Activated CD4-positive, alpha-beta T cell treated with anti-CD3 and anti-CD28 coated beads, Interleukin-2, amount 10 ng/mL, durations not matched to agents 7 days and 5 days (primary cell): ENCODE data around the gene ACTL9. TPM values are rescaled to one million over a fixed set of nuclear protein-coding genes. Genes with fewer than 3 reads are reported as not detected.
A peak's percentile ranks its signal among the peaks of the same experiment; 100 is the strongest.
"Not testable (repeated sequence)": the region's sequence is repeated elsewhere in the genome, so short reads cannot be mapped to it uniquely, and the experiment has no call there.

Source experiments
- CTCF ChIA-PET: fragments of 350-600 bp; sonication (Branson Sonifier 250); formaldehyde crosslinking; loops from one replicate; lab custom pipeline; 2021; ENCODE audit warnings: antibody characterized with exemption; lab: Charles Lee
- POLR2A ChIA-PET: fragments of 350-600 bp; sonication (Branson Sonifier 250); formaldehyde crosslinking; loops from one replicate; lab custom pipeline; 2021; ENCODE audit warnings: antibody characterized with exemption; lab: Charles Lee
- DNase-seq: peaks from one replicate; pipeline ENCODE4 v3.0.0-alpha.2; 2020
- H3K27ac Mint-ChIP-seq: one replicate; pipeline ENCODE4 v1.8.0; 2021; ENCODE audit warnings: mild to moderate bottlenecking, moderate library complexity, mixed read lengths
- H3K27me3 Mint-ChIP-seq: one replicate; pipeline ENCODE4 v1.8.0; 2021; ENCODE audit warnings: mixed read lengths
- H3K36me3 Mint-ChIP-seq: one replicate; pipeline ENCODE4 v1.8.0; 2021; ENCODE audit warnings: low read depth, mixed read lengths
- H3K4me1 Mint-ChIP-seq: one replicate; pipeline ENCODE4 v1.8.0; 2021; ENCODE audit warnings: mixed read lengths
- H3K4me3 Mint-ChIP-seq: one replicate; pipeline ENCODE4 v1.8.0; 2021; ENCODE audit warnings: mild to moderate bottlenecking, moderate library complexity, mixed read lengths
- H3K9me3 Mint-ChIP-seq: one replicate; pipeline ENCODE4 v1.8.0; 2021; ENCODE audit warnings: mixed read lengths
- total RNA-seq, 2 experiments: library from RNA; stranded (reverse); gene quantifications; one replicate each; pipeline ENCODE4 v1.2.3, GENCODE V29; 2021

ACTL9 gene
- not detected for total RNA-seq

- H3K4me1 Mint-ChIP-seq = peaks cover 76% of the 10 kb centered on the region
- no peak within 1 kb of the TSS for H3K27ac Mint-ChIP-seq
- H3K9me3 Mint-ChIP-seq = no peaks in the 10 kb centered on the region
- CTCF ChIA-PET = interaction anchor here (1.4 kb wide), 1 partner anchor 45 kb away, joined by 4 read pairs; no protein-coding TSS in a partner anchor
- H3K36me3 Mint-ChIP-seq = peaks cover 5% of the 10 kb centered on the region
- H3K4me3 Mint-ChIP-seq = no peak within 1 kb of the TSS
- no peak for DNase-seq
- POLR2A ChIA-PET = no interaction called here
- peaks cover 11% of the 10 kb centered on the region for H3K27me3 Mint-ChIP-seq
Measured at GRCh38 chr19:8698433-8699063, at the start of gene ACTL9. Gene ACTL9 (minus strand): TSS chr19:8698795. CDS start chr19:8698701, 94 bp downstream.

- H3K27me3 Mint-ChIP-seq, H3K4me1 Mint-ChIP-seq, DNase-seq, CTCF ChIA-PET, H3K4me3 Mint-ChIP-seq, POLR2A ChIA-PET, H3K36me3 Mint-ChIP-seq, H3K9me3 Mint-ChIP-seq, H3K27ac Mint-ChIP-seq: not testable (repeated sequence)
Measured at GRCh38 chr19:8739291-8740065, 40.9 kb upstream of the ACTL9 start.

- H3K9me3 Mint-ChIP-seq = no peaks in the 10 kb centered on the region
- H3K4me1 Mint-ChIP-seq = no peaks in the 10 kb centered on the region
- ChIA-PET CTCF (no interaction called here), POLR2A (no interaction called here)
- no peaks in the 10 kb centered on the region for H3K36me3 Mint-ChIP-seq
- DNase-seq = no peak
- no peak overlapping the region for H3K27ac Mint-ChIP-seq
- no peak overlapping the region for H3K4me3 Mint-ChIP-seq
- peaks cover 2% of the 10 kb centered on the region for H3K27me3 Mint-ChIP-seq
Measured at GRCh38 chr19:8738377-8738776, 39.8 kb upstream of the ACTL9 start.

GRCh38 chr19:8731428-8732169 lies 33.0 kb upstream of the ACTL9 start:
- DNase-seq = peak; percentile 35
- Mint-ChIP-seq H3K27me3 (peaks cover 4% of the 10 kb centered on the region), H3K36me3 (no peaks in the 10 kb centered on the region), H3K4me3 (no peak overlapping the region), H3K4me1 (no peaks in the 10 kb centered on the region), H3K9me3 (peaks cover 7% of the 10 kb centered on the region), H3K27ac (no peak overlapping the region)
- POLR2A ChIA-PET = no interaction called here
- CTCF ChIA-PET = interaction anchor here (1.5 kb wide), 1 partner anchor 67 kb away, joined by 3 read pairs; no protein-coding TSS in a partner anchor

- DNase-seq = no peak
- CTCF ChIA-PET = no interaction called here
- peaks cover 34% of the 10 kb centered on the region for H3K27me3 Mint-ChIP-seq
- POLR2A ChIA-PET = no interaction called here
- H3K4me1 Mint-ChIP-seq = no peaks in the 10 kb centered on the region
- H3K27ac Mint-ChIP-seq = no peak overlapping the region
- H3K9me3 Mint-ChIP-seq = peaks cover 3% of the 10 kb centered on the region
- no peaks in the 10 kb centered on the region for H3K36me3 Mint-ChIP-seq
- H3K4me3 Mint-ChIP-seq = no peak overlapping the region
Measured at GRCh38 chr19:8724276-8724675, 25.7 kb upstream of the ACTL9 start.

GRCh38 chr19:8722032-8722431 lies 23.4 kb upstream of the ACTL9 start:
- Mint-ChIP-seq H3K4me1 (no peaks in the 10 kb centered on the region), H3K36me3 (no peaks in the 10 kb centered on the region), H3K27me3 (peaks cover 35% of the 10 kb centered on the region), H3K4me3 (no peak overlapping the region), H3K9me3 (peaks cover 6% of the 10 kb centered on the region), H3K27ac (no peak overlapping the region)
- no peak for DNase-seq
- ChIA-PET CTCF (interaction anchor here (1.0 kb wide), 2 partner anchors 57 to 289 kb away, joined by 3 read pairs; no protein-coding TSS in a partner anchor), POLR2A (no interaction called here)

- Mint-ChIP-seq H3K27me3 (peaks cover 35% of the 10 kb centered on the region), H3K27ac (peak within 1 kb of the TSS; percentile 57), H3K4me3 (no peak within 1 kb of the TSS), H3K9me3 (peaks cover 6% of the 10 kb centered on the region), H3K36me3 (no peaks in the 10 kb centered on the region), H3K4me1 (no peaks in the 10 kb centered on the region)
- no peak for DNase-seq
- CTCF ChIA-PET = no interaction called here
- POLR2A ChIA-PET = no interaction called here
Measured at GRCh38 chr19:8721334-8721733, 22.7 kb upstream of the ACTL9 start, which contains the start of gene OR2Z1. Gene OR2Z1 (plus strand): TSS chr19:8721634. CDS start chr19:8731029, 9,395 bp downstream.

GRCh38 chr19:8710337-8710736 lies 11.7 kb upstream of the ACTL9 start:
- H3K27ac Mint-ChIP-seq, H3K4me3 Mint-ChIP-seq, H3K36me3 Mint-ChIP-seq, DNase-seq, POLR2A ChIA-PET, CTCF ChIA-PET: not testable (repeated sequence)
- Mint-ChIP-seq H3K4me1 (peaks cover 19% of the 10 kb centered on the region), H3K9me3 (peaks cover 26% of the 10 kb centered on the region), H3K27me3 (peaks cover 33% of the 10 kb centered on the region)

- peaks cover 63% of the 10 kb centered on the region for H3K4me1 Mint-ChIP-seq
- peaks cover 8% of the 10 kb centered on the region for H3K36me3 Mint-ChIP-seq
- H3K27ac Mint-ChIP-seq = peak overlapping the region; percentile 87
- POLR2A ChIA-PET = no interaction called here
- H3K27me3 Mint-ChIP-seq = peaks cover 12% of the 10 kb centered on the region
- DNase-seq = peak; percentile 39
- peaks cover 5% of the 10 kb centered on the region for H3K9me3 Mint-ChIP-seq
- CTCF ChIA-PET = no interaction called here
- peak overlapping the region; percentile 50 for H3K4me3 Mint-ChIP-seq
Measured at GRCh38 chr19:8705742-8706141, 7.1 kb upstream of the ACTL9 start.

- peaks cover 11% of the 10 kb centered on the region for H3K27me3 Mint-ChIP-seq
- H3K9me3 Mint-ChIP-seq, H3K36me3 Mint-ChIP-seq, CTCF ChIA-PET, POLR2A ChIA-PET: not testable (repeated sequence)
- H3K27ac Mint-ChIP-seq = peak overlapping the region; percentile 87
- peak overlapping the region; percentile 50 for H3K4me3 Mint-ChIP-seq
- H3K4me1 Mint-ChIP-seq = peaks cover 67% of the 10 kb centered on the region
- peak; percentile 18 for DNase-seq
Measured at GRCh38 chr19:8705304-8705703, 6.7 kb upstream of the ACTL9 start.

GRCh38 chr19:8703223-8703622 lies 4.6 kb upstream of the ACTL9 start:
- peak overlapping the region; percentile 84 for H3K27ac Mint-ChIP-seq
- peaks cover 11% of the 10 kb centered on the region for H3K36me3 Mint-ChIP-seq
- H3K4me1 Mint-ChIP-seq = peaks cover 72% of the 10 kb centered on the region
- no peak overlapping the region for H3K4me3 Mint-ChIP-seq
- ChIA-PET CTCF (interaction anchor here (0.7 to 1.3 kb wide), 2 partner anchors 9 to 49 kb away, joined by 3 to 5 read pairs; no protein-coding TSS in a partner anchor), POLR2A (no interaction called here)
- H3K27me3 Mint-ChIP-seq = peaks cover 6% of the 10 kb centered on the region
- peaks cover 2% of the 10 kb centered on the region for H3K9me3 Mint-ChIP-seq
- DNase-seq = no peak

GRCh38 chr19:8702350-8702749 lies 3.8 kb upstream of the ACTL9 start:
- DNase-seq = peak; percentile 65
- H3K36me3 Mint-ChIP-seq = peaks cover 11% of the 10 kb centered on the region
- peaks cover 69% of the 10 kb centered on the region for H3K4me1 Mint-ChIP-seq
- H3K27ac Mint-ChIP-seq = peak overlapping the region; percentile 84
- ChIA-PET POLR2A (no interaction called here), CTCF (interaction anchor here (1.5 kb wide), 1 partner anchor 123 kb away, joined by 4 read pairs; no protein-coding TSS in a partner anchor)
- peak overlapping the region; percentile 48 for H3K4me3 Mint-ChIP-seq
- peaks cover 2% of the 10 kb centered on the region for H3K9me3 Mint-ChIP-seq
- H3K27me3 Mint-ChIP-seq = peaks cover 6% of the 10 kb centered on the region
